ENCODE data around the gene ATP2B3.
A peak's percentile ranks its signal among the peaks of the same experiment; 100 is the strongest.

Gene ATP2B3

GRCh38 chrX:153517423-153517822 lies at the start of gene ATP2B3:
TSS of gene ATP2B3 (plus strand) at chrX:153517642. CDS start at chrX:153536248, 18,606 bp downstream.
- no peak within 1 kb of the TSS for H3K9ac ChIP-seq (ENCODE audit: insufficient read length, low read depth)
- H3K36me3 ChIP-seq (ENCODE audit: insufficient read depth, insufficient read length, low read length), result no peaks in the 10 kb centered on the region
- no peaks in the 10 kb centered on the region for H3K4me1 ChIP-seq (ENCODE audit: insufficient read depth, insufficient read length)
- no peaks in the 10 kb centered on the region for H3K9me3 ChIP-seq (ENCODE audit: insufficient read depth, low read length)
- peaks cover 41% of the 10 kb centered on the region for H3K27me3 ChIP-seq (ENCODE audit: insufficient read depth, insufficient read length)
- no peak for DNase-seq (ENCODE audit: low read depth, low spot score)
- H3K4me3 ChIP-seq (ENCODE audit: insufficient read length, low read depth), result peak within 1 kb of the TSS; percentile 32
- no peak for TF ChIP-seq ZNF274 (IDR thresholded peaks at IDR 0.05; ENCODE audit: low read depth, low read length)
- no peak for TF ChIP-seq YY1 (IDR thresholded peaks at IDR 0.05; ENCODE audit: insufficient read depth, insufficient read length)

- Histone ChIP-seq H3K4me3 (ENCODE audit: insufficient read length, low read depth) (no peak overlapping the region), H3K36me3 (ENCODE audit: insufficient read depth, insufficient read length, low read length) (peaks cover 24% of the 10 kb centered on the region), H3K4me1 (ENCODE audit: insufficient read depth, insufficient read length) (no peaks in the 10 kb centered on the region), H3K9ac (ENCODE audit: insufficient read length, low read depth) (no peak overlapping the region), H3K9me3 (ENCODE audit: insufficient read depth, low read length) (no peaks in the 10 kb centered on the region), H3K27me3 (ENCODE audit: insufficient read depth, insufficient read length) (no peaks in the 10 kb centered on the region)
- TF ChIP-seq SUZ12 (IDR thresholded peaks at IDR 0.05; ENCODE audit: extremely low read depth, insufficient read depth, insufficient read length), result no peak
- no peak for TF ChIP-seq YY1 (IDR thresholded peaks at IDR 0.05; ENCODE audit: insufficient read depth, insufficient read length)
- no peak for TF ChIP-seq ZNF274 (IDR thresholded peaks at IDR 0.05; ENCODE audit: low read depth, low read length)
- no peak for DNase-seq (ENCODE audit: low read depth, low spot score)
These were observed 49.3 kb upstream of the ATP2B3 start for GRCh38 chrX:153468008-153468580.

- TF ChIP-seq SUZ12 (IDR thresholded peaks at IDR 0.05; ENCODE audit: extremely low read depth, insufficient read depth, insufficient read length) (no peak), YY1 (IDR thresholded peaks at IDR 0.05; ENCODE audit: insufficient read depth, insufficient read length) (no peak), ZNF274 (IDR thresholded peaks at IDR 0.05; ENCODE audit: low read depth, low read length) (no peak)
- no peaks in the 10 kb centered on the region for H3K9me3 ChIP-seq (ENCODE audit: insufficient read depth, low read length)
- H3K27me3 ChIP-seq (ENCODE audit: insufficient read depth, insufficient read length), result no peaks in the 10 kb centered on the region
- H3K9ac ChIP-seq (ENCODE audit: insufficient read length, low read depth), result peak overlapping the region; percentile 72
- peaks cover 15% of the 10 kb centered on the region for H3K36me3 ChIP-seq (ENCODE audit: insufficient read depth, insufficient read length, low read length)
- no peak for DNase-seq (ENCODE audit: low read depth, low spot score)
- no peaks in the 10 kb centered on the region for H3K4me1 ChIP-seq (ENCODE audit: insufficient read depth, insufficient read length)
- peak overlapping the region; percentile 58 for H3K4me3 ChIP-seq (ENCODE audit: insufficient read length, low read depth)
These were observed 47.5 kb upstream of the ATP2B3 start for GRCh38 chrX:153469811-153470410.

GRCh38 chrX:153470411-153471363 lies 46.8 kb upstream of the ATP2B3 start, which contains the start of gene HAUS7:
TSS of gene HAUS7 (minus strand) at chrX:153470576. CDS start at chrX:153470557, 19 bp downstream.
- TF ChIP-seq ZNF274 (IDR thresholded peaks at IDR 0.05; ENCODE audit: low read depth, low read length), result no peak
- TF ChIP-seq YY1 (IDR thresholded peaks at IDR 0.05; ENCODE audit: insufficient read depth, insufficient read length), result no peak
- TF ChIP-seq SUZ12 (IDR thresholded peaks at IDR 0.05; ENCODE audit: extremely low read depth, insufficient read depth, insufficient read length), result no peak

GRCh38 chrX:153471663-153472280 lies 45.7 kb upstream of the ATP2B3 start:
- no peaks in the 10 kb centered on the region for H3K4me1 ChIP-seq (ENCODE audit: insufficient read depth, insufficient read length)
- H3K4me3 ChIP-seq (ENCODE audit: insufficient read length, low read depth), result no peak overlapping the region
- H3K36me3 ChIP-seq (ENCODE audit: insufficient read depth, insufficient read length, low read length), result peaks cover 15% of the 10 kb centered on the region
- TF ChIP-seq ZNF274 (IDR thresholded peaks at IDR 0.05; ENCODE audit: low read depth, low read length), result no peak
- H3K9ac ChIP-seq (ENCODE audit: insufficient read length, low read depth), result no peak overlapping the region
- no peaks in the 10 kb centered on the region for H3K9me3 ChIP-seq (ENCODE audit: insufficient read depth, low read length)
- H3K27me3 ChIP-seq (ENCODE audit: insufficient read depth, insufficient read length), result no peaks in the 10 kb centered on the region
- DNase-seq (ENCODE audit: low read depth, low spot score), result no peak

More at GRCh38 chrX:153470411-153471363, 46.8 kb upstream of the ATP2B3 start, which contains the start of gene HAUS7:
- Histone ChIP-seq H3K4me3 (ENCODE audit: insufficient read length, low read depth) (peak within 1 kb of the TSS; percentile 58), H3K36me3 (ENCODE audit: insufficient read depth, insufficient read length, low read length) (peaks cover 15% of the 10 kb centered on the region), H3K9ac (ENCODE audit: insufficient read length, low read depth) (peak within 1 kb of the TSS; percentile 72), H3K27me3 (ENCODE audit: insufficient read depth, insufficient read length) (no peaks in the 10 kb centered on the region), H3K9me3 (ENCODE audit: insufficient read depth, low read length) (no peaks in the 10 kb centered on the region), H3K4me1 (ENCODE audit: insufficient read depth, insufficient read length) (no peaks in the 10 kb centered on the region)
- peak; percentile 64 for DNase-seq (ENCODE audit: low read depth, low spot score)

GRCh38 chrX:153473126-153473525 lies 44.3 kb upstream of the ATP2B3 start:
- no peaks in the 10 kb centered on the region for H3K27me3 ChIP-seq (ENCODE audit: insufficient read depth, insufficient read length)
- no peak for DNase-seq (ENCODE audit: low read depth, low spot score)
- no peak overlapping the region for H3K4me3 ChIP-seq (ENCODE audit: insufficient read length, low read depth)
- no peaks in the 10 kb centered on the region for H3K4me1 ChIP-seq (ENCODE audit: insufficient read depth, insufficient read length)
- H3K9ac ChIP-seq (ENCODE audit: insufficient read length, low read depth), result no peak overlapping the region
- H3K36me3 ChIP-seq (ENCODE audit: insufficient read depth, insufficient read length, low read length), result peaks cover 9% of the 10 kb centered on the region
- TF ChIP-seq SUZ12 (IDR thresholded peaks at IDR 0.05; ENCODE audit: extremely low read depth, insufficient read depth, insufficient read length) (no peak), YY1 (IDR thresholded peaks at IDR 0.05; ENCODE audit: insufficient read depth, insufficient read length) (no peak), ZNF274 (IDR thresholded peaks at IDR 0.05; ENCODE audit: low read depth, low read length) (no peak)
- H3K9me3 ChIP-seq (ENCODE audit: insufficient read depth, low read length), result no peaks in the 10 kb centered on the region

All from NT2/D1 (cell line).